HG03457 (cell line): Measurements from ENCODE around the gene NFE2L2.
A peak's percentile ranks its signal among the peaks of the same experiment; 100 is the strongest.
"Not testable (repeated sequence)": the region's sequence is repeated elsewhere in the genome, so short reads cannot be mapped to it uniquely, and the experiment has no call there.

Experiments used
- ATAC-seq: cut with Tn5 transposase; IDR thresholded peaks from one replicate; pipeline ENCODE4 v1.9.1; 2021; ENCODE audit warnings: moderate number of reproducible peaks; ENCODE audit not compliant: unreplicated experiment

Gene NFE2L2

GRCh38 chr2:177264693-177265587 is at the start of gene NFE2L2:
NFE2L2 (minus strand) TSS chr2:177264727; CDS start chr2:177264576, 151 bp downstream.
- ATAC-seq = peak; percentile 47

GRCh38 chr2:177314194-177314593 is 49.7 kb upstream of the NFE2L2 start:
- ATAC-seq = no peak

- no peak for ATAC-seq
Measured at GRCh38 chr2:177313162-177313781, 48.7 kb upstream of the NFE2L2 start.

GRCh38 chr2:177312562-177312961 is 48.0 kb upstream of the NFE2L2 start:
- no peak for ATAC-seq

- not testable (repeated sequence) for ATAC-seq
Measured at GRCh38 chr2:177309672-177310309, 45.3 kb upstream of the NFE2L2 start.

GRCh38 chr2:177306550-177306949 is 42.0 kb upstream of the NFE2L2 start:
- no peak for ATAC-seq

GRCh38 chr2:177303939-177304338 is 39.4 kb upstream of the NFE2L2 start:
- no peak for ATAC-seq

- no peak for ATAC-seq
Measured at GRCh38 chr2:177302552-177302951, 38.0 kb upstream of the NFE2L2 start.

GRCh38 chr2:177298191-177298590 is 33.7 kb upstream of the NFE2L2 start:
- ATAC-seq = no peak

- no peak for ATAC-seq
Measured at GRCh38 chr2:177296040-177296439, 31.5 kb upstream of the NFE2L2 start.

GRCh38 chr2:177295484-177295883 is 31.0 kb upstream of the NFE2L2 start:
- no peak for ATAC-seq

GRCh38 chr2:177291701-177292100 is 27.2 kb upstream of the NFE2L2 start:
- ATAC-seq = no peak

- no peak for ATAC-seq
Measured at GRCh38 chr2:177289824-177290628, 25.5 kb upstream of the NFE2L2 start.

- ATAC-seq = no peak
Measured at GRCh38 chr2:177287814-177288213, 23.3 kb upstream of the NFE2L2 start.

- ATAC-seq = no peak
Measured at GRCh38 chr2:177285892-177286715, 21.6 kb upstream of the NFE2L2 start.

GRCh38 chr2:177284531-177284930 is 20.0 kb upstream of the NFE2L2 start:
- ATAC-seq = no peak

- ATAC-seq = no peak
Measured at GRCh38 chr2:177283906-177284305, 19.4 kb upstream of the NFE2L2 start.

GRCh38 chr2:177282787-177283572 is 18.5 kb upstream of the NFE2L2 start:
- no peak for ATAC-seq

GRCh38 chr2:177282181-177282641 is 17.7 kb upstream of the NFE2L2 start:
- ATAC-seq = no peak
